ENCODE data around the gene GRID1.

The GRID1 gene

GRCh38 chr10:86025509-86025908 is 341.1 kb downstream of the GRID1 start:
- no peak overlapping the region for H3K4me3 ChIP-seq (replicated peaks in 1 of 2; ENCODE audit: low read depth in 2 of 2, low read length in 2 of 2)
- TF ChIP-seq CTCF (IDR thresholded peaks at IDR 0.05; ENCODE audit: low read depth, low read length) = no peak
- no peak for DNase-seq (ENCODE audit: low read depth in 2 of 2)

GRCh38 chr10:86024281-86025041 is 342.1 kb downstream of the GRID1 start:
- H3K4me3 ChIP-seq (replicated peaks in 1 of 2; ENCODE audit: low read depth in 2 of 2, low read length in 2 of 2) = no peak overlapping the region
- TF ChIP-seq CTCF (IDR thresholded peaks at IDR 0.05; ENCODE audit: low read depth, low read length) = no peak
- no peak for DNase-seq (ENCODE audit: low read depth in 2 of 2)

GRCh38 chr10:86023931-86024280 is 342.7 kb downstream of the GRID1 start:
- DNase-seq (ENCODE audit: low read depth in 2 of 2) = no peak
- TF ChIP-seq CTCF (IDR thresholded peaks at IDR 0.05; ENCODE audit: low read depth, low read length) = no peak
- no peak overlapping the region for H3K4me3 ChIP-seq (replicated peaks in 1 of 2; ENCODE audit: low read depth in 2 of 2, low read length in 2 of 2)

GRCh38 chr10:86023336-86023735 is 343.3 kb downstream of the GRID1 start:
- DNase-seq (ENCODE audit: low read depth in 2 of 2) = no peak
- no peak for TF ChIP-seq CTCF (IDR thresholded peaks at IDR 0.05; ENCODE audit: low read depth, low read length)

GRCh38 chr10:86022906-86023305 is 343.7 kb downstream of the GRID1 start:
- no peak for DNase-seq (ENCODE audit: low read depth in 2 of 2)
- TF ChIP-seq CTCF (IDR thresholded peaks at IDR 0.05; ENCODE audit: low read depth, low read length) = no peak
- no peak overlapping the region for H3K4me3 ChIP-seq (replicated peaks in 1 of 2; ENCODE audit: low read depth in 2 of 2, low read length in 2 of 2)

More at GRCh38 chr10:86023336-86023735, 343.3 kb downstream of the GRID1 start:
- H3K4me3 ChIP-seq (replicated peaks in 1 of 2; ENCODE audit: low read depth in 2 of 2, low read length in 2 of 2) = no peak overlapping the region

- H3K4me3 ChIP-seq (replicated peaks in 1 of 2; ENCODE audit: low read depth in 2 of 2, low read length in 2 of 2) = no peak overlapping the region
- no peak for DNase-seq (ENCODE audit: low read depth in 2 of 2)
- TF ChIP-seq CTCF (IDR thresholded peaks at IDR 0.05; ENCODE audit: low read depth, low read length) = no peak
Observed at GRCh38 chr10:86020134-86020533, 346.5 kb downstream of the GRID1 start.

- TF ChIP-seq CTCF (IDR thresholded peaks at IDR 0.05; ENCODE audit: low read depth, low read length) = no peak
- no peak overlapping the region for H3K4me3 ChIP-seq (replicated peaks in 1 of 2; ENCODE audit: low read depth in 2 of 2, low read length in 2 of 2)
- DNase-seq (ENCODE audit: low read depth in 2 of 2) = no peak
Observed at GRCh38 chr10:86019141-86019540, 347.5 kb downstream of the GRID1 start.
